ENCODE measurements around the gene ZCRB1. TPM values are rescaled to one million over a fixed set of nuclear protein-coding genes. Genes with fewer than 3 reads are reported as not detected.
"Not testable (repeated sequence)": the region's sequence is repeated elsewhere in the genome, so short reads cannot be mapped to it uniquely, and the experiment has no call there.

The ZCRB1 gene
- total and polyA plus RNA-seq, 4 donors = 9.8 to 66.3 (median 16.4) TPM

DNA sequence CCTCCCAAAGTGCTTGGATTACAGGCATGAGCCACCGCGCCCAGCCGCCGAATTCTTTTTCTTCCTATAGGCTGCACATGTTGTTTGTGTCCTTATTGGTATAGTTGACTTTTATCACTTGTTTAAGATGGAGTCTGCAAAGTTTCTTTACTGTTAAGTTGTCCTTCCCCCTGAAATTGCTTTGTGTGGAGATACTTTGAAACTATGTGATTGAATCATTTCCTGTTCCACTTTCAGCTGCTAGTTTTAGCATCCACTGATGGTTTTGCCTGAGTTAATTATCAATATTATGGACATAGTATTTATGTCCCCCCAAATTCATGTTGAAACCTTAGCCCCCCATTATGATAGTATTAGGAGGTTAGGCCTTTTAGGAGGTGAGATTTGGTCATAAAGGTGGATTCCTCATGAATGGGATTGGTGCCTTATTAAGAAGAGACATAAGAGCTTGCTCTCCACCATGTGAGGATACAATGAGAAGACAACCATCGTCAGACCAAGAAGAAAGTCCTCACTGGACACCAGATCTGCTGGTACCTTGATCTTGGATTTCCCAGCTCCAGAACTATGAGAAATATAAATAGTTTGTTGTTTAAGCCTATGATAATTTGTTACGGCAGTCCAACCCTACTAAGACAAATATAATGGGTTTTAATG is 35.0 kb upstream of the ZCRB1 start (continued):
- no peak for TF ChIP-seq ZBTB33 (IDR thresholded peaks at IDR 0.05)

DNA sequence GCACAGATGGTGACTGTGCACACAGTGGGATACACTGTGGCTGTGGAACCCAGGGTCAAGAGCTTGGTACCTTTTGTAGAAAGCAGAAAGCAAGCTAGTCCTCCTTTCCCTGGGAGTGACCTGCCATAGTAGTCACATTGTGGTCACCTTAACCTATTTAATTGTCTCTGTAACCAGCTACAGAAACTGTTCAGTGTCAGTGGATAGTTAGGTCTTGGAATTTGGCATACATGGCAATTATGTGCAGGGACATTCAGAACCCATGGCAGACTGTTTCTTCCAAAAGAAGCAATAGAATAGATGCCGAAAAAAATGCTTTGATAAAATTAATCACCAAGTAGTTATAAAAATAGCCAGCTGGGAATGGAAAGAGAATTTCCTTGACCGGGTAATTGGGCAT is 30.4 kb upstream of the ZCRB1 start:
- H3K36me3 ChIP-seq (ENCODE audit: control insufficient read depth in 4 of 4, insufficient read depth in 3 of 4, low read depth in 1 of 4, low read length in 3 of 4) = peaks cover 0 to 15% (median 7%) of the 10 kb centered on the region in 4 donors
- no peaks in the 10 kb centered on the region for H3K27me3 ChIP-seq (ENCODE audit: control insufficient read depth in 4 of 4, insufficient read depth in 4 of 4, low read length in 3 of 4)
- H3K27ac ChIP-seq (ENCODE audit: low read depth in 1 of 2, low read length in 2 of 2) = no peak overlapping the region
- H3K9me3 ChIP-seq (ENCODE audit: control insufficient read depth in 4 of 4, low read length in 3 of 4) = no peaks in the 10 kb centered on the region
- 86% methylated on average over 2 of the region's 2 CpGs for WGBS
- DNase-seq (ENCODE audit: low spot score) = no peak
- H3K4me3 ChIP-seq (ENCODE audit: low read depth in 1 of 3, low read length in 3 of 3) = no peak overlapping the region
- no peaks in the 10 kb centered on the region for H3K4me1 ChIP-seq (ENCODE audit: control insufficient read depth in 4 of 4, insufficient read depth in 4 of 4, low read length in 3 of 4)
- H3K9ac ChIP-seq (ENCODE audit: low read depth in 1 of 2, low read length in 2 of 2) = no peak overlapping the region
- no peak for TF ChIP-seq EGR1 (IDR thresholded peaks at IDR 0.05; ENCODE audit: low read depth in 2 of 2)
- TF ChIP-seq, protein P1, sequence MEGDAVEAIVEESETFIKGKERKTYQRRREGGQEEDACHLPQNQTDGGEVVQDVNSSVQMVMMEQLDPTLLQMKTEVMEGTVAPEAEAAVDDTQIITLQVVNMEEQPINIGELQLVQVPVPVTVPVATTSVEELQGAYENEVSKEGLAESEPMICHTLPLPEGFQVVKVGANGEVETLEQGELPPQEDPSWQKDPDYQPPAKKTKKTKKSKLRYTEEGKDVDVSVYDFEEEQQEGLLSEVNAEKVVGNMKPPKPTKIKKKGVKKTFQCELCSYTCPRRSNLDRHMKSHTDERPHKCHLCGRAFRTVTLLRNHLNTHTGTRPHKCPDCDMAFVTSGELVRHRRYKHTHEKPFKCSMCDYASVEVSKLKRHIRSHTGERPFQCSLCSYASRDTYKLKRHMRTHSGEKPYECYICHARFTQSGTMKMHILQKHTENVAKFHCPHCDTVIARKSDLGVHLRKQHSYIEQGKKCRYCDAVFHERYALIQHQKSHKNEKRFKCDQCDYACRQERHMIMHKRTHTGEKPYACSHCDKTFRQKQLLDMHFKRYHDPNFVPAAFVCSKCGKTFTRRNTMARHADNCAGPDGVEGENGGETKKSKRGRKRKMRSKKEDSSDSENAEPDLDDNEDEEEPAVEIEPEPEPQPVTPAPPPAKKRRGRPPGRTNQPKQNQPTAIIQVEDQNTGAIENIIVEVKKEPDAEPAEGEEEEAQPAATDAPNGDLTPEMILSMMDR (IDR thresholded peaks at IDR 0.05; ENCODE audit: low read depth, low read length, missing input control) = no peak
- no peak for TF ChIP-seq TAF1 (conservative IDR thresholded peaks at IDR 0.05)
- no peak for TF ChIP-seq JUND (IDR thresholded peaks at IDR 0.05)
- no peak for TF ChIP-seq GABPA (IDR thresholded peaks at IDR 0.05 in 1 of 2, conservative IDR thresholded peaks at IDR 0.05 in 1 of 2)
- TF ChIP-seq NR2F2 (IDR thresholded peaks at IDR 0.05) = no peak
- no peak for TF ChIP-seq FOXA2 (IDR thresholded peaks at IDR 0.05)

- H3K4me3 ChIP-seq (ENCODE audit: low read depth in 1 of 3, low read length in 3 of 3); H3K9me3 ChIP-seq (ENCODE audit: control insufficient read depth in 4 of 4, low read length in 3 of 4); H3K9ac ChIP-seq (ENCODE audit: low read depth in 1 of 2, low read length in 2 of 2); H3K36me3 ChIP-seq (ENCODE audit: control insufficient read depth in 4 of 4, insufficient read depth in 3 of 4, low read depth in 1 of 4, low read length in 3 of 4); H3K4me1 ChIP-seq (ENCODE audit: control insufficient read depth in 4 of 4, insufficient read depth in 4 of 4, low read length in 3 of 4); DNase-seq (ENCODE audit: low spot score); H3K27ac ChIP-seq (ENCODE audit: low read depth in 1 of 2, low read length in 2 of 2); H3K27me3 ChIP-seq (ENCODE audit: control insufficient read depth in 4 of 4, insufficient read depth in 4 of 4, low read length in 3 of 4): not testable (repeated sequence)
- 98% methylated on average over 34 of the region's 34 CpGs for WGBS
Measured at GRCh38 chr12:42350021-42350407, 24.1 kb upstream of the ZCRB1 start.

GRCh38 chr12:42349119-42350020 is 23.5 kb upstream of the ZCRB1 start:
- H3K27ac ChIP-seq (ENCODE audit: low read depth in 1 of 2, low read length in 2 of 2); DNase-seq (ENCODE audit: low spot score); H3K4me3 ChIP-seq (ENCODE audit: low read depth in 1 of 3, low read length in 3 of 3); H3K27me3 ChIP-seq (ENCODE audit: control insufficient read depth in 4 of 4, insufficient read depth in 4 of 4, low read length in 3 of 4); H3K9me3 ChIP-seq (ENCODE audit: control insufficient read depth in 4 of 4, low read length in 3 of 4); H3K9ac ChIP-seq (ENCODE audit: low read depth in 1 of 2, low read length in 2 of 2); H3K36me3 ChIP-seq (ENCODE audit: control insufficient read depth in 4 of 4, insufficient read depth in 3 of 4, low read depth in 1 of 4, low read length in 3 of 4); H3K4me1 ChIP-seq (ENCODE audit: control insufficient read depth in 4 of 4, insufficient read depth in 4 of 4, low read length in 3 of 4): not testable (repeated sequence)
- 91% methylated on average over 11 of the region's 16 CpGs for WGBS
